Smooth muscle cell (in vitro differentiated cells): ENCODE measurements around the gene GARIN5B. TPM values are rescaled to one million over a fixed set of nuclear protein-coding genes. Genes with fewer than 3 reads are reported as not detected.

Experiments used
- DNase-seq: peaks from one replicate; lab custom pipeline; 2025; ENCODE audit not compliant: unreplicated experiment; lab: John Stamatoyannopoulos, UW
- H2AFZ ChIP-seq: fragments of 200-600 bp; sonication (generic); 2 replicates; pipeline ENCODE4 v1.6.0; 2016; ENCODE audit warnings: antibody characterized with exemption, low read depth, mild to moderate bottlenecking
- H3F3A ChIP-seq: fragments of 200-600 bp; sonication (generic); 2 replicates; pipeline ENCODE4 v1.6.0; 2017; ENCODE audit warnings: antibody characterized with exemption, low read depth
- H3K27ac ChIP-seq: fragments of 200-600 bp; sonication (generic); 2 replicates; pipeline ENCODE4 v1.5.1; 2016; ENCODE audit warnings: low read depth, mild to moderate bottlenecking
- H3K27me3 ChIP-seq: fragments of 200-600 bp; sonication (generic); 2 replicates; pipeline ENCODE4 v1.6.1; 2016; ENCODE audit warnings: low read depth, mild to moderate bottlenecking
- H3K36me3 ChIP-seq: fragments of 200-600 bp; sonication (generic); 2 replicates; pipeline ENCODE4 v1.5.1; 2016; ENCODE audit warnings: low read depth
- H3K4me1 ChIP-seq: fragments of 200-600 bp; sonication (generic); 2 replicates; pipeline ENCODE4 v1.5.1; 2016; ENCODE audit warnings: low read depth
- H3K4me2 ChIP-seq: fragments of 200-600 bp; sonication (generic); 2 replicates; pipeline ENCODE4 v1.6.0; 2016; ENCODE audit warnings: mild to moderate bottlenecking
- H3K4me3 ChIP-seq: fragments of 200-600 bp; sonication (generic); 2 replicates; pipeline ENCODE4 v1.5.1; 2016; ENCODE audit warnings: mild to moderate bottlenecking
- H3K79me2 ChIP-seq: fragments of 200-600 bp; sonication (generic); 2 replicates; pipeline ENCODE4 v1.6.0; 2016; ENCODE audit warnings: low read depth, mild to moderate bottlenecking
- H3K9ac ChIP-seq: fragments of 200-600 bp; sonication (generic); 2 replicates; pipeline ENCODE4 v1.6.0; 2016; ENCODE audit warnings: low read depth
- H3K9me3 ChIP-seq: fragments of 200-600 bp; sonication (generic); replicated peaks from 2 replicates; pipeline ENCODE4 v1.5.1; 2016; ENCODE audit warnings: low read depth
- H4K20me1 ChIP-seq: fragments of 200-600 bp; sonication (generic); 2 replicates; pipeline ENCODE4 v1.6.0; 2016; ENCODE audit warnings: low read depth
- WGBS: methylation state at CpG from one replicate; pipeline ENCODE4 v1.1.7; 2016; ENCODE audit warnings: low lambda C conversion rate; 5-methylcytosine and 5-hydroxymethylcytosine counted together
- polyA plus RNA-seq: library from polyadenylated mRNA; unstranded; fragments of >200 nt; fragmentation: Nextera tagmentation; extraction: Ambion mirVana; gene quantifications from 2 replicates; pipeline ENCODE4 v1.2.1, GENCODE V29; 2016
- total RNA-seq: library from RNA; depleted of rRNA; stranded (reverse); fragments of >200 nt; gene quantifications from 2 replicates; pipeline ENCODE4 v1.2.3, GENCODE V29; 2014
- TF ChIP-seq, protein P1 (sequence below): fragments of 200-600 bp; sonication (generic); IDR thresholded peaks from 2 replicates; pipeline ENCODE4 v1.5.1; 2017; ENCODE audit warnings: borderline replicate concordance, mild to moderate bottlenecking, antibody characterized with exemption; ENCODE audit not compliant: insufficient read depth, poor library complexity, severe bottlenecking

Gene GARIN5B
- total and polyA plus RNA-seq, 2 experiments from 2014 or later: 0.07 TPM; not detected in 1

DNA sequence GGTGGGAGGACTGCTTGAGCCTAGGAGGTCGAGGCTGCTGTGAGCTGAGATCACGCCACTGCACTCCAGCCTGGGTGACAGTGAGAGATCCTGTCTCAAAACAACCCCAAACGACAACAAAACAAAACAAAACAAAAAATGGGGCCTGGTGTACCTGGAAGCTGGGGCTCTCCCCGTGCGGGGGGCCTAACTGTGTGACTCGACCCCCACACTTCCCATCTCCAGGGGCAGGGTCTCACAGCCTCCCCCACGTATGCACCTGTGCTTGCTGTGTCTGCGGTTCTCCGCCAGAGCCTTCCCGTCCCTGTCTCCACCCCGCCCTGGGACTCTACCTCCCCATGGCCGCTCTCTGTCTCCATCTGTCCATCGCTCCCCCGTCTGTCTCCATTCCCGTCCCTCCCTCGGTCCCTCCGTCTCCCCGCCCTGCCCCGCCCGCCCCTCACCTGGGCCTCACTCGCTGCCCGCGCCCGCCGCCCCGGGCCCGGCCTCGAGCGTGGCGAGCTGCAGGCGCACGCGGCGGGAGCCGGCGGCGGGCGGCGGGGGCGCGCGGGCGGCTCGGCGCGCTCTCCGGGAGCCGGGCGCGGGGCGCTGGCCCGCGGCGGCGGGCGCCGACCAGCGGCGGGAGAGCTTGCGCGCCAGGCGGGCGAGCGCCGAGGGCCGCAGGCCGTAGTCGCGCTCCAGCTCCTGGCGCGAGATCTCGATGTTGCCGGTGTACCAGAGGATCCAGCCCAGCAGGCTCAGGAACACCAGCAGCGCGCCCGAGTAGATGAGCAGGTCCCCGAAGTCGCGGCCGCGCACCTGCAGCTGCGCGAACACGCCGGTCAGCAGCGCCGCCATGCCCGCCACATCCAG lies 20.4 kb upstream of the GARIN5B start:
- H3K9me3 ChIP-seq: no peaks in the 10 kb centered on the region
- peaks cover 33% of the 10 kb centered on the region for H3K4me1 ChIP-seq
- 17% methylated on average over 21 of the region's 88 CpGs for WGBS
- peak overlapping the region; percentile 85 for H3K4me3 ChIP-seq
- TF ChIP-seq, protein P1, sequence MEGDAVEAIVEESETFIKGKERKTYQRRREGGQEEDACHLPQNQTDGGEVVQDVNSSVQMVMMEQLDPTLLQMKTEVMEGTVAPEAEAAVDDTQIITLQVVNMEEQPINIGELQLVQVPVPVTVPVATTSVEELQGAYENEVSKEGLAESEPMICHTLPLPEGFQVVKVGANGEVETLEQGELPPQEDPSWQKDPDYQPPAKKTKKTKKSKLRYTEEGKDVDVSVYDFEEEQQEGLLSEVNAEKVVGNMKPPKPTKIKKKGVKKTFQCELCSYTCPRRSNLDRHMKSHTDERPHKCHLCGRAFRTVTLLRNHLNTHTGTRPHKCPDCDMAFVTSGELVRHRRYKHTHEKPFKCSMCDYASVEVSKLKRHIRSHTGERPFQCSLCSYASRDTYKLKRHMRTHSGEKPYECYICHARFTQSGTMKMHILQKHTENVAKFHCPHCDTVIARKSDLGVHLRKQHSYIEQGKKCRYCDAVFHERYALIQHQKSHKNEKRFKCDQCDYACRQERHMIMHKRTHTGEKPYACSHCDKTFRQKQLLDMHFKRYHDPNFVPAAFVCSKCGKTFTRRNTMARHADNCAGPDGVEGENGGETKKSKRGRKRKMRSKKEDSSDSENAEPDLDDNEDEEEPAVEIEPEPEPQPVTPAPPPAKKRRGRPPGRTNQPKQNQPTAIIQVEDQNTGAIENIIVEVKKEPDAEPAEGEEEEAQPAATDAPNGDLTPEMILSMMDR: no peak
- no peak overlapping the region for H3K9ac ChIP-seq
- peaks cover 27% of the 10 kb centered on the region for H3K79me2 ChIP-seq
- no peaks in the 10 kb centered on the region for H3K36me3 ChIP-seq
- H2AFZ ChIP-seq: no peak overlapping the region
- no peaks in the 10 kb centered on the region for H3K27me3 ChIP-seq
- no peak for DNase-seq
- H4K20me1 ChIP-seq: peaks cover 27% of the 10 kb centered on the region
- peaks cover 9% of the 10 kb centered on the region for H3F3A ChIP-seq
- no peak overlapping the region for H3K27ac ChIP-seq
- peak overlapping the region; percentile 89 for H3K4me2 ChIP-seq

DNA sequence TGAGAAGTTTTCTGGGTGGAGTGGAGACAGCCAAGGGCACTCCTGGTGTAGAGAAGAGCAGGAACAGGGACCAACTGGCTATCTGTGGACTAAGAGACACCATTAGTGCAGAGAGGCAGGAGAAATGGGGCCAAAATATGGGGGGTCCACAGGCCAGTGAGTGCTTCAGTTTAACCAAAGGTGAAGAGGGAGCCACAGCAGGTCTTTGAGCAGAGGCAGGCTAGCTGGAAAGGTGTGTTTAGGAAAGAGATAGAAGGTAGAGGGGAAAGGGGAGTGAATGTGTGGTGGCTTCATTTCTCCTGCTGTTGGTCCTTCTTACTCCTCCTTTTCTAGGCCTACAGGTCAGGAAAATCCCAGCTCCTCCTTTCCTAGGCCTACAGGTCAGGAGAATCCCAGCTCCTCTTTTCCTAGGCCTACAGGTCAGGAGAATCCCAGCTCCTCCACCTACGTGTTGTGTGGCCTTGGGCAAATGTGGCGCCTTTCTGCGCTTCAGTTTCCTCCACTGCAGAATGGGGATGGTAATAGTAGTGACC lies 19.5 kb upstream of the GARIN5B start:
- H3K4me3 ChIP-seq: no peak overlapping the region
- H3K9ac ChIP-seq: no peak overlapping the region
- H3K4me2 ChIP-seq: no peak overlapping the region
- H3K27ac ChIP-seq: no peak overlapping the region
- peaks cover 18% of the 10 kb centered on the region for H4K20me1 ChIP-seq
- H3K27me3 ChIP-seq: no peaks in the 10 kb centered on the region
- no peak for DNase-seq
- peaks cover 9% of the 10 kb centered on the region for H3F3A ChIP-seq
- H2AFZ ChIP-seq: no peak overlapping the region
- H3K4me1 ChIP-seq: peaks cover 33% of the 10 kb centered on the region
- no peaks in the 10 kb centered on the region for H3K36me3 ChIP-seq
- no peaks in the 10 kb centered on the region for H3K9me3 ChIP-seq
- peaks cover 18% of the 10 kb centered on the region for H3K79me2 ChIP-seq
- WGBS: 98% methylated on average over 3 of the region's 3 CpGs
- TF ChIP-seq, protein P1: no peak

DNA sequence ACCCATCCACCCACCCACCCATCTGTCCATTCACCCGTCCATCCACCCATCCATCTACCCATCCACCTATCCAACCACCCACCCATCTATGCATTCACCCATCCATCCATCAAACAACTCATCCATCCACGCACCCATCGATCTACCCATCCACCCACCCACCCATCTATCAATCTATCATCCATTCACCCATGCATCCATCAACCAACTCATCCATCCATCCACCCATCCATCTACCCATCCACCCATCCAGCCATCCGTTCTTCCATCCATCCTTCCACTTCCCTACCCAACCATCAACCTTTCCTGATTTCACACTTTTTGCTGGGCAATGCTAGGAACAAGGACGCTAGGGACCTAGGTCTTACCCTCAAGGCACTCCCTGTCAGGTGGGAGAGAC lies 19.0 kb upstream of the GARIN5B start:
- Histone ChIP-seq H3K27me3 (no peaks in the 10 kb centered on the region), H3K9me3 (no peaks in the 10 kb centered on the region), H3K4me3 (no peak overlapping the region), H3K4me1 (peaks cover 30% of the 10 kb centered on the region), H3K9ac (no peak overlapping the region), H3F3A (peaks cover 9% of the 10 kb centered on the region), H3K36me3 (no peaks in the 10 kb centered on the region), H4K20me1 (peaks cover 12% of the 10 kb centered on the region), H3K4me2 (no peak overlapping the region), H3K27ac (no peak overlapping the region), H2AFZ (no peak overlapping the region), H3K79me2 (peaks cover 12% of the 10 kb centered on the region)
- TF ChIP-seq, protein P1: no peak
- DNase-seq: no peak
- 98% methylated on average over 4 of the region's 5 CpGs for WGBS
